Spleen (tissue), 11 donors: ENCODE data around the gene SIGLEC1. TPM values are rescaled to one million over a fixed set of nuclear protein-coding genes. Genes with fewer than 3 reads are reported as not detected.
A peak's percentile ranks its signal among the peaks of the same experiment; 100 is the strongest.

Experiments used
- DNase-seq: peaks from one replicate; pipeline ENCODE4 v3.0.0-alpha.2; 2020
- H3K27ac ChIP-seq, 8 donors: fragments of 200-600 bp; sonication (generic) in 7 of 8; 1 replicate in 4 of 8; 2 replicates in 4 of 8; pipeline versions ENCODE4 v1.5.0 to v1.8.0; 2016 to 2021; ENCODE audit warnings: inconsistent platforms in 4 of 8, mild to moderate bottlenecking in 4 of 8, moderate library complexity in 1 of 8
- H3K27me3 ChIP-seq, 7 donors: fragments of 200-600 bp; sonication (generic) in 6 of 7; replicated peaks in 1 of 7; 1 replicate in 4 of 7; 2 replicates in 3 of 7; pipeline versions ENCODE4 v1.5.0 to v1.8.0; 2016 to 2021; ENCODE audit warnings: inconsistent platforms in 3 of 7, mild to moderate bottlenecking in 1 of 7
- H3K36me3 ChIP-seq, 6 donors: fragments of 200-600 bp; sonication (generic) in 5 of 6; 1 replicate in 4 of 6; 2 replicates in 2 of 6; pipeline versions ENCODE4 v1.5.0 to v1.8.0; 2016 to 2021; ENCODE audit warnings: inconsistent platforms in 2 of 6
- H3K4me1 ChIP-seq, 6 donors: fragments of 200-600 bp; sonication (generic) in 5 of 6; 1 replicate in 3 of 6; 2 replicates in 3 of 6; pipeline versions ENCODE4 v1.5.0 to v1.8.0; 2016 to 2021; ENCODE audit warnings: inconsistent platforms in 3 of 6
- H3K4me3 ChIP-seq, 8 donors: fragments of 200-600 bp; sonication (generic) in 7 of 8; 1 replicate in 4 of 8; 2 replicates in 4 of 8; pipeline versions ENCODE4 v1.5.0 to v1.8.0; 2016 to 2021; ENCODE audit warnings: inconsistent platforms in 4 of 8, mild to moderate bottlenecking in 4 of 8, moderate library complexity in 2 of 8
- H3K9me3 ChIP-seq, 8 donors: fragments of 200-600 bp; sonication (generic) in 7 of 8; 1 replicate in 4 of 8; 2 replicates in 4 of 8; pipeline versions ENCODE4 v1.5.0 to v1.8.0; 2016 to 2021; ENCODE audit warnings: inconsistent platforms in 4 of 8
- CTCF ChIP-seq, 11 experiments: fragments of 200-600 bp in 7 of 11; fragments of 450-650 bp in 4 of 11; sonication (generic) in 4 of 11; IDR thresholded peaks in 8 of 11; conservative IDR thresholded peaks in 3 of 11; 1 replicate in 7 of 11; 2 replicates in 4 of 11; pipeline versions ENCODE4 v1.4.0 to v1.8.0; 2016 to 2021; ENCODE audit warnings: antibody characterized with exemption in 11 of 11, inconsistent platforms in 4 of 11, mild to moderate bottlenecking in 1 of 11
- POLR2A ChIP-seq, 3 donors: fragments of 450-650 bp; IDR thresholded peaks; one replicate each; pipeline ENCODE4 v1.5.1; 2017; ENCODE audit warnings: antibody characterized with exemption in 3 of 3, mild to moderate bottlenecking in 1 of 3
- POLR2AphosphoS5 ChIP-seq, 3 donors: sonication (generic); formaldehyde crosslinking; IDR thresholded peaks; one replicate each; pipeline ENCODE4 v1.5.1; 2017; ENCODE audit warnings: antibody characterized with exemption in 3 of 3
- WGBS, 5 donors: extraction: QIAGEN DNeasy Blood & Tissue Kit in 3 of 5; methylation state at CpG; one replicate each; pipeline versions ENCODE4 v1.1.5 to v1.1.7; 2013 to 2018; 5-methylcytosine and 5-hydroxymethylcytosine counted together
- intact Hi-C: fragments of 100-400 bp; cut with DNase I; formaldehyde crosslinking; loops from one replicate; pipeline ENCODE4 v1.15.0; 2023; ENCODE audit warnings: low total_unique reads
- polyA plus RNA-seq, 3 donors: library from polyadenylated mRNA; stranded (reverse); fragments of 200-250 nt; gene quantifications; one replicate each; pipeline ENCODE4 v1.2.1, GENCODE V29; 2013
- total RNA-seq, 7 donors: library from RNA; depleted of rRNA in 3 of 7; stranded (reverse); fragments of >200 nt in 3 of 7; fragmentation: NEBNext Ultra II Directional in 4 of 7; extraction: Animal tissue kit (Norgen Biotek cat#: 25700) in 4 of 7; gene quantifications; one replicate each; pipeline versions ENCODE4 v1.1.0 to v1.2.1, GENCODE V29; 2016 to 2021
- donor health status: healthy with polysubstance abuse.
- donor health status: DM: no; HTN: no; CAD: no; lungs with moderate emphysema.
- donor health status: DM: no; HTN: no; CAD: no.
- donor health status: Bipolar disorder and iron deficiency.
- donor health status: healthy.
- donor health status: DM: no; HTN: no; CAD: no.
- donor health status: DM: yes; HTN: yes; CAD: no.

Gene SIGLEC1
- total and polyA plus RNA-seq, 10 donors: 3.0 to 50.2 (median 14.9) TPM

- WGBS, 5 donors: 67 to 89% (median 75%) methylated on average over 9 to 11 of the region's 11 CpGs
- TF ChIP-seq CTCF (IDR thresholded peaks at IDR 0.05 in 8 of 11, conservative IDR thresholded peaks at IDR 0.05 in 3 of 11) (no peak), POLR2AphosphoS5 (IDR thresholded peaks at IDR 0.05) (peak in 1 of 3 donors; percentile 62)
- H3K4me1 ChIP-seq: peaks cover 0 to 69% (median 15%) of the 10 kb centered on the region in 6 donors
- no peak overlapping the region for H3K4me3 ChIP-seq
- peak overlapping the region in 7 of 8 donors; percentile 15 to 73 (median 67) for H3K27ac ChIP-seq
- no peaks in the 10 kb centered on the region for H3K27me3 ChIP-seq
- no peaks in the 10 kb centered on the region for H3K9me3 ChIP-seq
- no peak for DNase-seq
- H3K36me3 ChIP-seq: peaks cover 0 to 87% (median 5%) of the 10 kb centered on the region in 6 donors
- intact Hi-C loops: no loop called here
Measured at GRCh38 chr20:3758566-3758965, 46.2 kb upstream of the SIGLEC1 start.

GRCh38 chr20:3757268-3757667, 44.9 kb upstream of the SIGLEC1 start:
- Histone ChIP-seq H3K9me3 (no peaks in the 10 kb centered on the region), H3K27me3 (no peaks in the 10 kb centered on the region), H3K36me3 (peaks cover 0 to 93% (median 5%) of the 10 kb centered on the region in 6 donors), H3K4me1 (peaks cover 0 to 70% (median 24%) of the 10 kb centered on the region in 6 donors), H3K27ac (peak overlapping the region in 4 of 8 donors; percentile 61 to 73 (median 70)), H3K4me3 (no peak overlapping the region)
- TF ChIP-seq POLR2AphosphoS5 (IDR thresholded peaks at IDR 0.05) (no peak), CTCF (IDR thresholded peaks at IDR 0.05 in 8 of 11, conservative IDR thresholded peaks at IDR 0.05 in 3 of 11) (no peak)
- intact Hi-C loops: no loop called here
- WGBS, 5 donors: 74 to 86% (median 78%) methylated on average over 2 of the region's 2 CpGs
- no peak for DNase-seq

GRCh38 chr20:3755814-3756480, 43.5 kb upstream of the SIGLEC1 start:
- WGBS, 5 donors: 80 to 90% (median 88%) methylated on average over 3 to 5 of the region's 5 CpGs
- TF ChIP-seq CTCF (IDR thresholded peaks at IDR 0.05 in 8 of 11, conservative IDR thresholded peaks at IDR 0.05 in 3 of 11): no peak
- no peak for TF ChIP-seq POLR2A (IDR thresholded peaks at IDR 0.05)
- no peak for TF ChIP-seq POLR2AphosphoS5 (IDR thresholded peaks at IDR 0.05)
- intact Hi-C loops: no loop called here
- H3K4me3 ChIP-seq: no peak overlapping the region
- no peak overlapping the region for H3K27ac ChIP-seq
- DNase-seq: no peak
- H3K9me3 ChIP-seq: no peaks in the 10 kb centered on the region
- peaks cover 0 to 93% (median 9%) of the 10 kb centered on the region in 6 donors for H3K36me3 ChIP-seq
- H3K27me3 ChIP-seq: no peaks in the 10 kb centered on the region
- peaks cover 0 to 69% (median 33%) of the 10 kb centered on the region in 6 donors for H3K4me1 ChIP-seq

- DNase-seq: no peak
- Histone ChIP-seq H3K27ac (no peak overlapping the region), H3K4me1 (peaks cover 0 to 62% (median 31%) of the 10 kb centered on the region in 6 donors), H3K4me3 (no peak overlapping the region), H3K36me3 (peaks cover 0 to 93% (median 10%) of the 10 kb centered on the region in 6 donors), H3K9me3 (no peaks in the 10 kb centered on the region), H3K27me3 (no peaks in the 10 kb centered on the region)
- WGBS, 5 donors: 80 to 100% (median 87%) methylated on average over 2 to 7 of the region's 7 CpGs
- TF ChIP-seq POLR2A (IDR thresholded peaks at IDR 0.05): no peak
- peak; percentile 19 to 62 (median 59) for TF ChIP-seq POLR2AphosphoS5 (IDR thresholded peaks at IDR 0.05)
- intact Hi-C loops: no loop called here
Measured at GRCh38 chr20:3755269-3755668, 42.9 kb upstream of the SIGLEC1 start.
